SW480 (cell line): ENCODE data around the gene METTL14.

Experiments used
- DNase-seq: peaks from one replicate; pipeline ENCODE4 v3.0.0-alpha.2; 2016; ENCODE audit warnings: low spot score

The METTL14 gene

DNA sequence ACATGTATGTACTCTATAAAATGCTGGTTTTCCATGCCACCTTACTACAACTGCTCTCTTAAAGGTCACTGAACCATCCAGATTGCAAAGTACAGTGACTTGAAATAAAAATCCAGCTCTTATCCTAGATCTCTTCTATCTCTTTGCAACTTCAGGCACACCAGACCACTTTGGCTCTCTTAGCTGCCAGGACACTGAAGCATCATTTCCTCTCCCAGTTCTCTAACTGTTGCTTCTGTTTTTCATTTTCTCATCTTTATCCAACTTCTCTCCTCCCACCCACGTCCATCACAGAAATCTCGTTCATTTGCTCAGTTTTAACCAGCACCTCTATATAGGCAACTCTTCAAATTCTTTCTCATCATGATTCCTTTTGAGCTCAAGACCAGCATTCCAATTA, 74.3 kb downstream of the METTL14 start:
- no peak for DNase-seq

DNA sequence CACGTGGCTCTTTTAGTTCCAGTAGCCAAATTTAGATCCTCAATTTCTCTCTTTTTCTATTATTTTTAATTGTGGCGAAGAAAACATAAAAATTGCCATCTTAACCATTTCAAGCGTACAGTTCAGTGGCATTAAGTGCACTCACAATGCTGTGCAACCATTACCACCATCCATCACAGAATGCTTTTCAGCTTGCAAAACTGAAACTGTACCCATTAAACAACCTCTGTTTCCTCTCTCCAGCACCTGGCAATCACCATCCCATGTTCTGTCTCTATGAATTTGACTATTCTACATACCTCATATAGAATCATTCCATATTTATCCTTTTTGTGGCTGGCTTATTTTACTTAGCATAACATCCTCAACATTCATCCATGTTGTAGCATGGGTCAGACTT, 74.9 kb downstream of the METTL14 start:
- DNase-seq, result no peak

DNA sequence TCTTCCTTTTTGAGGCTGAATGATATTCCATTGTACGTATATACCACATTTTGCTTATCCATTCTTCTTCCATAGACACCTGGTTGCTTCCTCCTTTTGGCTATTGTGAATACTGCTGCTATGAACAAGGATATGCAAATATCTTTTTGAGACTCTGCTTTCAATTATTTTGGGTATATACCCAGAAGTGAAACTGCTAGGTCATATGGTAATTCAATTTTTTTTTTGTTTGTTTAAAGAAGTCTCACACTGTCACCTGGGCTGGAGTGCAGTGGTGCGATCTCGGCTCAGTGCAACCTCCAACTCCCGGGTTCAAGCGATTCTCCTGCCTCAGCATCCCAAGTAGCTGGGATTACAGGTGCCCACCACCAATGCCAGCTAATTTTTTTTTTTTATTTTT, 75.3 kb downstream of the METTL14 start:
- no peak for DNase-seq

DNA sequence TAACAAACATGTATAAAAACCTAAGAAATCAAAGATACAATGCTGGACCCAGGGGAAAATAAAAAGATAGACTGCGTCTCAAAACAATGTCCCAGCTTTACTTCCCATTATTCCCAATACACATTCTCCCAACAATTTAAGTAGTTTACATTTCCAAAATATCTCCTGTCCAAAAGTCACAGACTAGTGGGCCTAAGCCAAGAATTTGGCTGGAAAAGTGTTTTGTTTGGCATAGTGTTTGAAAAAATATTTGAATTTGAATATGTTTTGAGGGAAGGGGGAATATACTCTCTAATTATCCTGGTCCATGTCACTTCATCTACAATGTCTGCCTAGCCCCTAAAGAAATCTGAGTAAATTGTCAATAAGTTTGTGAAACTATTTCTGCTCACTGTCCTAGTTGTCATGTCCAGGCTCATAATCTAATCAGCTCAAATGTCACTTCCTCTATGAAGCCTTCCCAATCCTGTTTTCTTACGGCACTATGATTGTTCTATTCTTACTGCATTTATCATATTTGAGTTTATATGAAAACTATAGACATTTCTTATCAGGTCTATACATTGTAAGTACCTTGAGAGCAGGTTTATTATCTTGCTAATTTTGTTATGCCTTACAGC, 76.3 kb downstream of the METTL14 start:
- no peak for DNase-seq

DNA sequence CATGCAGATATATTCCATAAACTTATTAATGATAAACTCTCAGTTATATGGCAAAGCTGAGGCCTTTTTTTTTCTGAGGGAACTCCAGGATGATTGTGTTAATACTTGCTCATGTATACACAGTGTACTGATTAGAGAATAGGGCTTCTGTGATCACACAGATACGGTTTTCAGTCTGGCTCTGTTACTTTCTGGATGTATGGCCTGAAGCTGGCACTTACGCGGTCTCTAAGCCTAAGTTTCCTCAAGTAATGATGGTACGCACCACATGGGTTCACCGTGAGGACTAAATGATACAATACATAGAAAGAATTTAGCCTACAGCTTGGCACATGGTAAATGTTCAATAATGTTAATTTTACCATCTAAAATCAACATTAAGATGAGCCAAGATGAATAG, 77.0 kb downstream of the METTL14 start:
- no peak for DNase-seq

DNA sequence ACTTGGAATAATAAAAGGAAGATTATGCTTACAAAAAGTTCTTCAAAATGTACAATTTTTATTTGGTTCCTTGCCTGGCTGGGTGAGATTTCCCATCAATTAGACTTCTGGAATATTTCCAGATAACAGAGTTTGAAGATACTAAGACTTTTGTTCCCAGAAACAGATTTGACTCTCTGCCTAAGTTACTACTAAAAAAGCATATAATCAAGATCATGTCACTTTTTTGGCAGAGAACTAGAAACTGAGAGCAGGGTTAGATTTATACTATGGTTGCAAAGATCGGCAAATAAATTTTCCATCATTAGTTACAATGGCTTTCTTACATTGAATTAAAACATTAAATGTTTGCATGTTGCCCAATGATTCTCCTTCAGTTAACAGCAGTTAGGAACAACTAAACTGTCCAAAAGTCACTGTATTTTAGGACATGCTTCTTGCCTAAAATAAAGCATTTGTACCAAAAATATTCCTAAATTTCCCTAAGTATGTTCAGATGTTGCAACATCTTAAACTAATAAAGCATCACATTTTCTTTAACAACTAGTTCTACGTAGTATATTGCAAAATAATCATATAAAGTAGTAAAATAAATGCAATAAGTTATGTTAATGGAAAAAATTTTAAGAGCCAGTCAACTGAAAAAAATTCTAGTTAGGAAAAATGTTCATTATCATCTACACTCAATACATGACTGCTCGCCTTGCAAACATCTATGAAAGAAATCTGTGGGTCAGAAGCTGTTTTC, 77.7 kb downstream of the METTL14 start:
- DNase-seq, result no peak
